ENCODE measurements around the gene PLCG2. TPM values are rescaled to one million over a fixed set of nuclear protein-coding genes. Genes with fewer than 3 reads are reported as not detected.
A peak's percentile ranks its signal among the peaks of the same experiment; 100 is the strongest.

PLCG2 gene
- polyA plus RNA-seq, 3 donors = 19.5 to 47.4 (median 35.5) TPM

- no peak overlapping the region for H3K9ac ChIP-seq (ENCODE audit: insufficient read depth, low read length, poor library complexity, severe bottlenecking)
- no peaks in the 10 kb centered on the region for H3K4me1 Mint-ChIP-seq
- TF ChIP-seq CTCF (IDR thresholded peaks at IDR 0.05) = no peak
- no peak for DNase-seq
- H3K4me3 ChIP-seq (replicated peaks in 1 of 3; ENCODE audit: low read depth in 2 of 3, low read length in 3 of 3) = no peak overlapping the region
- H3K4me2 ChIP-seq (replicated peaks; ENCODE audit: extremely low read depth, low read length, poor library complexity, severe bottlenecking) = no peak overlapping the region
- H3K27ac Mint-ChIP-seq = peak overlapping the region in 4 of 7 donors; percentile 16 to 46 (median 25)
- H3K9me3 ChIP-seq (replicated peaks in 1 of 2; ENCODE audit: control insufficient read depth in 1 of 2, insufficient read depth in 1 of 2, low read length in 2 of 2) = no peaks in the 10 kb centered on the region
- H3K4me3 Mint-ChIP-seq = no peak overlapping the region
- H3K4me1 ChIP-seq (ENCODE audit: control insufficient read depth in 1 of 2, insufficient read depth in 2 of 2, low read length in 2 of 2) = no peaks in the 10 kb centered on the region
- peaks cover 44 to 78% of the 10 kb centered on the region in 2 donors for H3K36me3 Mint-ChIP-seq
- H3K27me3 Mint-ChIP-seq (ENCODE audit: low read depth in 3 of 3) = peaks cover 0 to 2% (median 0%) of the 10 kb centered on the region in 3 donors
- H2AFZ ChIP-seq (ENCODE audit: insufficient read depth, low read depth, low read length, poor library complexity, severe bottlenecking) = no peak overlapping the region
- H3K9me3 Mint-ChIP-seq = peaks cover 0 to 3% (median 0%) of the 10 kb centered on the region in 7 donors
- WGBS (ENCODE audit: insufficient coverage) = 98% methylated on average over 5 of the region's 6 CpGs
- peaks cover 26% of the 10 kb centered on the region for H4K20me1 ChIP-seq (ENCODE audit: insufficient read depth, low read length)
- peaks cover 81 to 100% of the 10 kb centered on the region in 2 donors for H3K36me3 ChIP-seq (replicated peaks in 1 of 2; ENCODE audit: control insufficient read depth in 1 of 2, insufficient read depth in 2 of 2, low read length in 2 of 2)
- H3K79me2 ChIP-seq (ENCODE audit: insufficient read depth, low read length) = no peaks in the 10 kb centered on the region
- H3K27me3 ChIP-seq (ENCODE audit: control insufficient read depth in 2 of 2, insufficient read depth in 2 of 2, low read length in 2 of 2) = no peaks in the 10 kb centered on the region
- intact Hi-C loops (cut with micrococcal nuclease) = no loop called here
- no peak overlapping the region for H3K27ac ChIP-seq (ENCODE audit: low read depth in 1 of 2, low read length in 2 of 2)
Observed at GRCh38 chr16:81891736-81892364, 112.8 kb downstream of the PLCG2 start.

- WGBS (ENCODE audit: insufficient coverage) = 96% methylated on average over 4 of the region's 12 CpGs
- TF ChIP-seq CTCF (IDR thresholded peaks at IDR 0.05) = no peak
- no peaks in the 10 kb centered on the region for H3K4me1 ChIP-seq (ENCODE audit: control insufficient read depth in 1 of 2, insufficient read depth in 2 of 2, low read length in 2 of 2)
- no peak overlapping the region for H3K4me2 ChIP-seq (replicated peaks; ENCODE audit: extremely low read depth, low read length, poor library complexity, severe bottlenecking)
- H3K4me3 ChIP-seq (replicated peaks in 1 of 3; ENCODE audit: low read depth in 2 of 3, low read length in 3 of 3) = no peak overlapping the region
- Mint-ChIP-seq H3K36me3 (peaks cover 49 to 80% of the 10 kb centered on the region in 2 donors), H3K4me3 (no peak overlapping the region), H3K9me3 (peaks cover 0 to 3% (median 0%) of the 10 kb centered on the region in 7 donors), H3K27me3 (ENCODE audit: low read depth in 3 of 3) (peaks cover 0 to 2% (median 0%) of the 10 kb centered on the region in 3 donors), H3K27ac (no peak overlapping the region), H3K4me1 (no peaks in the 10 kb centered on the region)
- H3K27me3 ChIP-seq (ENCODE audit: control insufficient read depth in 2 of 2, insufficient read depth in 2 of 2, low read length in 2 of 2) = no peaks in the 10 kb centered on the region
- intact Hi-C loops (cut with micrococcal nuclease) = no loop called here
- no peaks in the 10 kb centered on the region for H3K9me3 ChIP-seq (replicated peaks in 1 of 2; ENCODE audit: control insufficient read depth in 1 of 2, insufficient read depth in 1 of 2, low read length in 2 of 2)
- no peak overlapping the region for H3K27ac ChIP-seq (ENCODE audit: low read depth in 1 of 2, low read length in 2 of 2)
- no peak overlapping the region for H2AFZ ChIP-seq (ENCODE audit: insufficient read depth, low read depth, low read length, poor library complexity, severe bottlenecking)
- H4K20me1 ChIP-seq (ENCODE audit: insufficient read depth, low read length) = peaks cover 25% of the 10 kb centered on the region
- H3K79me2 ChIP-seq (ENCODE audit: insufficient read depth, low read length) = no peaks in the 10 kb centered on the region
- H3K9ac ChIP-seq (ENCODE audit: insufficient read depth, low read length, poor library complexity, severe bottlenecking) = no peak overlapping the region
- H3K36me3 ChIP-seq (replicated peaks in 1 of 2; ENCODE audit: control insufficient read depth in 1 of 2, insufficient read depth in 2 of 2, low read length in 2 of 2) = peaks cover 94 to 99% of the 10 kb centered on the region in 2 donors
- DNase-seq = no peak
Observed at GRCh38 chr16:81894592-81894991, 115.5 kb downstream of the PLCG2 start.

All from CD14-positive monocyte (primary cell).